WTC11 (cell line): ENCODE data around the gene HPDL. TPM values are rescaled to one million over a fixed set of nuclear protein-coding genes. Genes with fewer than 3 reads are reported as not detected.

Experiments used
- ATAC-seq: fragments of 200-7000 bp; cut with Tn5 transposase; 2 replicates; pipeline ENCODE4 v1.10.0; 2021; ENCODE audit warnings: mild to moderate bottlenecking, moderate library complexity
- CTCF ChIA-PET: fragments of 300-600 bp; sonication (Branson Sonifier 250); formaldehyde crosslinking; loops from one replicate; lab custom pipeline; 2021; ENCODE audit warnings: antibody characterized with exemption; lab: Charles Lee
- POLR2A ChIA-PET: fragments of 350-600 bp; sonication (Branson Sonifier 250); formaldehyde crosslinking; loops from one replicate; lab custom pipeline; 2021; ENCODE audit warnings: antibody characterized with exemption; lab: Charles Lee
- DNase-seq: peaks from one replicate; pipeline ENCODE4 v3.0.0; 2021; ENCODE audit warnings: low spot score
- H3K27ac Mint-ChIP-seq: 2 replicates; pipeline ENCODE4 v1.8.0; 2021; ENCODE audit warnings: mixed read lengths
- H3K27me3 Mint-ChIP-seq: 2 replicates; pipeline ENCODE4 v1.8.0; 2021; ENCODE audit warnings: low read depth, mild to moderate bottlenecking, moderate library complexity, mixed read lengths
- H3K36me3 Mint-ChIP-seq: 2 replicates; pipeline ENCODE4 v1.8.0; 2021; ENCODE audit warnings: mixed read lengths
- H3K4me1 Mint-ChIP-seq: 2 replicates; pipeline ENCODE4 v1.8.0; 2022; ENCODE audit warnings: mixed read lengths
- H3K4me3 Mint-ChIP-seq: 2 replicates; pipeline ENCODE4 v1.8.0; 2021; ENCODE audit warnings: mild to moderate bottlenecking, moderate library complexity, mixed read lengths
- H3K9me3 Mint-ChIP-seq: 2 replicates; pipeline ENCODE4 v1.8.0; 2021; ENCODE audit warnings: mixed read lengths
- AR ChIP-seq: fragments of 250-450 bp; sonication (Bioruptor Pico); IDR thresholded peaks from 2 replicates; pipeline ENCODE4 v1.9.0; 2021; ENCODE audit warnings: mild to moderate bottlenecking
- ETV6 ChIP-seq: sonication (generic); formaldehyde crosslinking; IDR thresholded peaks from 2 replicates; pipeline ENCODE4 v1.8.1; 2022; ENCODE audit warnings: mild to moderate bottlenecking, missing genetic modification reagents
- FOXJ3 ChIP-seq: sonication (generic); formaldehyde crosslinking; IDR thresholded peaks from 2 replicates; pipeline ENCODE4 v1.9.0; 2021; ENCODE audit warnings: missing genetic modification reagents, mild to moderate bottlenecking, borderline replicate concordance
- FOXK1 ChIP-seq: sonication (generic); formaldehyde crosslinking; IDR thresholded peaks from 2 replicates; pipeline ENCODE4 v1.8.0; 2022; ENCODE audit warnings: mild to moderate bottlenecking, moderate library complexity, missing genetic modification reagents
- IRF1 ChIP-seq: sonication (generic); formaldehyde crosslinking; IDR thresholded peaks from 2 replicates; pipeline ENCODE4 v1.8.0; 2023; ENCODE audit warnings: missing genetic modification reagents
- JAZF1 ChIP-seq: fragments of 250-450 bp; sonication (Bioruptor Pico); IDR thresholded peaks from 2 replicates; pipeline ENCODE4 v1.9.0; 2021; ENCODE audit warnings: moderate library complexity, mild to moderate bottlenecking, inconsistent platforms
- NFE2L1 ChIP-seq: sonication (generic); formaldehyde crosslinking; IDR thresholded peaks from 2 replicates; pipeline ENCODE4 v1.8.1; 2023; ENCODE audit warnings: missing genetic modification reagents
- RELA ChIP-seq: sonication (generic); formaldehyde crosslinking; IDR thresholded peaks from 2 replicates; pipeline ENCODE4 v1.8.1; 2022; ENCODE audit warnings: missing genetic modification reagents, mild to moderate bottlenecking, borderline replicate concordance
- TEAD1 ChIP-seq: sonication (generic); formaldehyde crosslinking; IDR thresholded peaks from 2 replicates; pipeline ENCODE4 v1.8.0; 2022; ENCODE audit warnings: mild to moderate bottlenecking, missing genetic modification reagents
- USF1 ChIP-seq: sonication (generic); formaldehyde crosslinking; IDR thresholded peaks from 2 replicates; pipeline ENCODE4 v1.8.0; 2022; ENCODE audit warnings: mild to moderate bottlenecking, missing genetic modification reagents
- USF2 ChIP-seq: sonication (generic); formaldehyde crosslinking; IDR thresholded peaks from 2 replicates; pipeline ENCODE4 v1.8.1; 2023; ENCODE audit warnings: mild to moderate bottlenecking, missing genetic modification reagents, moderate library complexity
- ZNF281 ChIP-seq: sonication (generic); formaldehyde crosslinking; IDR thresholded peaks from 2 replicates; pipeline ENCODE4 v1.8.0; 2023; ENCODE audit warnings: mild to moderate bottlenecking, missing genetic modification reagents
- ZNF396 ChIP-seq: fragments of 250-450 bp; sonication (Bioruptor Pico); IDR thresholded peaks from 2 replicates; pipeline ENCODE4 v1.8.0; 2021; ENCODE audit warnings: mild to moderate bottlenecking, moderate library complexity, borderline replicate concordance
- ZNF423 ChIP-seq: fragments of 250-450 bp; sonication (Bioruptor Pico); IDR thresholded peaks from 2 replicates; pipeline ENCODE4 v2.1.2; 2022; ENCODE audit warnings: mild to moderate bottlenecking, moderate library complexity
- total RNA-seq: library from RNA; stranded (reverse); gene quantifications from 3 replicates; pipeline ENCODE4 v1.2.3, GENCODE V29; 2021

HPDL gene
- total RNA-seq, 1 experiment from 2014 or later: 44.0 TPM

GRCh38 chr1:45325851-45326506 is 716 bp upstream of the HPDL start (continued):
- TF ChIP-seq AR (no peak), FOXJ3 (CRISPR knock-in tag) (no peak), NFE2L1 (CRISPR knock-in tag) (no peak)

- peak overlapping the region; percentile 70 for H3K4me3 Mint-ChIP-seq
- TF ChIP-seq ETV6 (CRISPR knock-in tag): 0 out of 2 replicates have a peak, but pooled peaks have one; percentile 62
- peak; percentile 54; the same call in 1 of the 2 replicates for TF ChIP-seq RELA
- TF ChIP-seq NFE2L1 (CRISPR knock-in tag): peak; percentile 58; the same call in 1 of the 2 replicates
- peak; percentile 7; the same call in 1 of the 2 replicates for TF ChIP-seq USF1 (CRISPR knock-in tag)
- TF ChIP-seq ZNF281: 0 out of 2 replicates have a peak, but pooled peaks have one; percentile 13
- TF ChIP-seq ZNF423: peak; percentile 38; the same call in 1 of the 2 replicates
- peak; percentile 45; the same call in 1 of the 2 replicates for TF ChIP-seq FOXK1 (CRISPR knock-in tag)
- TF ChIP-seq USF2 (CRISPR knock-in tag): peak; percentile 21; the same call in 1 of the 2 replicates
- TF ChIP-seq JAZF1 (CRISPR knock-in tag): no peak
- TF ChIP-seq IRF1 (CRISPR knock-in tag): 0 out of 2 replicates have a peak, but pooled peaks have one; percentile 26
- peak; percentile 27; the same call in 1 of the 2 replicates for TF ChIP-seq TEAD1 (CRISPR knock-in tag)
- TF ChIP-seq AR: no peak
- no peak for TF ChIP-seq ZNF396 (CRISPR knock-in tag)
- TF ChIP-seq, all 79 proteins: peak for 10
- DNase-seq: no peak
- ATAC-seq: peak; percentile 4; the same call in 1 of the 2 replicates
- ChIA-PET CTCF (interaction anchor here (1.5 to 4.4 kb wide), 5 partner anchors 12 to 316 kb away, joined by 6 to 32 read pairs (median 8); partner anchors contain the start of genes MUTYH, TOE1 and UROD), POLR2A (interaction anchor here (0.5 to 4.4 kb wide), 10 partner anchors 8 to 439 kb away, joined by 3 to 54 read pairs (median 4); partner anchors contain the start of genes MUTYH, TESK2, TOE1 and UROD)
- H3K4me1 Mint-ChIP-seq: peaks cover 37% of the 10 kb centered on the region
- H3K27me3 Mint-ChIP-seq: no peaks in the 10 kb centered on the region; the same call in 1 of the 2 replicates
- peaks cover 9% of the 10 kb centered on the region for H3K9me3 Mint-ChIP-seq
- peak overlapping the region; percentile 78 for H3K27ac Mint-ChIP-seq
- H3K36me3 Mint-ChIP-seq: peaks cover 26% of the 10 kb centered on the region
Observed at GRCh38 chr1:45327644-45328515, 1.2 kb downstream of the HPDL start.
